Activated CD8-positive, alpha-beta T cell treated with anti-CD3 and anti-CD28 coated beads, Interleukin-2, amount 10 ng/mL, durations not matched to agents 7 days and 5 days (primary cell): ENCODE results near the gene SMIM36. TPM values are rescaled to one million over a fixed set of nuclear protein-coding genes. Genes with fewer than 3 reads are reported as not detected.

Experiments used
- ATAC-seq: fragments of 150-1000 bp; cut with Tn5 transposase; one replicate; pipeline ENCODE4 v1.10.0; 2021; ENCODE audit warnings: moderate library complexity
- CTCF ChIA-PET: fragments of 350-600 bp; sonication (Branson Sonifier 250); formaldehyde crosslinking; loops from one replicate; lab custom pipeline; 2021; ENCODE audit warnings: antibody characterized with exemption; lab: Charles Lee
- POLR2A ChIA-PET: fragments of 350-600 bp; sonication (Branson Sonifier 250); formaldehyde crosslinking; loops from one replicate; lab custom pipeline; 2021; ENCODE audit warnings: antibody characterized with exemption; lab: Charles Lee
- DNase-seq: peaks from one replicate; pipeline ENCODE4 v3.0.0-alpha.2; 2020
- H3K27ac Mint-ChIP-seq: one replicate; pipeline ENCODE4 v1.8.0; 2021; ENCODE audit warnings: mild to moderate bottlenecking, mixed read lengths
- H3K27me3 Mint-ChIP-seq: one replicate; pipeline ENCODE4 v1.8.0; 2021; ENCODE audit warnings: low read depth, mixed read lengths
- H3K36me3 Mint-ChIP-seq: one replicate; pipeline ENCODE4 v1.8.0; 2021; ENCODE audit warnings: low read depth, mixed read lengths
- H3K4me1 Mint-ChIP-seq: one replicate; pipeline ENCODE4 v1.8.0; 2021; ENCODE audit warnings: low read depth, mixed read lengths
- H3K4me3 Mint-ChIP-seq: one replicate; pipeline ENCODE4 v1.8.0; 2021; ENCODE audit warnings: mild to moderate bottlenecking, mixed read lengths
- H3K9me3 Mint-ChIP-seq: one replicate; pipeline ENCODE4 v1.8.0; 2022; ENCODE audit warnings: mixed read lengths; ENCODE audit not compliant: insufficient read depth
- total RNA-seq, 2 experiments: library from RNA; stranded (reverse); gene quantifications; one replicate each; pipeline ENCODE4 v1.2.3, GENCODE V29; 2021

Gene SMIM36
- total RNA-seq, 2 experiments from 2014 or later = not detected

DNA sequence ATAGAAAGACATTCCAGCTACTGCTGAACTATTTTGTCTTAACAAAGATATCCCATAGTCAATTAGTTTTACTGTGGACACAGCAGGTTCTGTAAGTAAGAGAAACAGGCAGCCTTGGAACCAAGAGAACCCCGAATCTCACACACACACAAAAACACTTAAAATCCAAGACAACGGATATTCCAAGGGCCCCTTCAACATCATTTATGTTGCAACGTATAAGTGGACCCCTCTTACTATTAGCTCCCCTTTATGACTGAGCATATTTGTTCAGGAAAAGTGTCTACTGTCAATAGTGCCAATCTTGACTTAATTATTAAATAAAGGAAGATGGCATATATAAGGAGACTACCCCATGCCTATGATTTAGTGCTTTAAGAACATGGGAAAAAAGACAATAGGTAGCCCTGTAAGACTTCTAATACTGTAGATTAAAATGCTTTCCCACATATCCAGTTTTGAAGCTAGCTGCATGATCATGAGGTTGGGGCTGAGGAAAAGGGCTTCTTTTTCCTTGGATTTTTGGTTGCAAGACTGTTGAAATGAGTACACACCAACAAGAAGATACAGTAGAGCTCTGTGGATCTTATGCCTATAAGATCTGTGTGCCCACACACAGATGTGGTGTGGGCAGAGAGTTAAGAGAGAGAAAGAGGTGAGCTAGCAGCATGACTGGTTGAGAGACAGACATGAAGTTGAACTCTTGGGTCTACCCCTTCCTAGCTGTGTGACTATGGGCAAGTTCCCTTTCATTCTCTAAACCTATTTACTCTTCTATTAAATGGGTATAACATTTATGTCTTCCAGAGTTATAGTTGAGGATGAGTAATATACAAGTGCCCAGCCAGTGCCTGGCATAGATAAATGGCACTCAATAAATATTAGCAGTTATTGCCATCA lies 92.6 kb downstream of the SMIM36 start:
- no peak for ATAC-seq
- Mint-ChIP-seq H3K4me1 (peaks cover 67% of the 10 kb centered on the region), H3K27ac (peak overlapping the region; percentile 99), H3K27me3 (peaks cover 5% of the 10 kb centered on the region), H3K9me3 (peaks cover 5% of the 10 kb centered on the region), H3K36me3 (peaks cover 59% of the 10 kb centered on the region), H3K4me3 (peak overlapping the region; percentile 94)
- POLR2A ChIA-PET = interaction anchor here (0.7 to 1.8 kb wide), 2 partner anchors 20 to 108 kb away, joined by 3 to 7 read pairs; no protein-coding TSS in a partner anchor
- CTCF ChIA-PET = interaction anchor here (0.7 to 1.7 kb wide), 6 partner anchors 8 to 427 kb away, joined by 3 to 6 read pairs (median 4); partner anchors contain the start of gene PCTP
- no peak for DNase-seq

- ChIA-PET CTCF (interaction anchor here (1.0 to 1.7 kb wide), 4 partner anchors 12 to 333 kb away, joined by 3 to 6 read pairs (median 4); partner anchors contain the start of gene PCTP), POLR2A (no interaction called here)
- Mint-ChIP-seq H3K36me3 (peaks cover 67% of the 10 kb centered on the region), H3K27ac (peak overlapping the region; percentile 47), H3K27me3 (no peaks in the 10 kb centered on the region), H3K9me3 (peaks cover 5% of the 10 kb centered on the region), H3K4me3 (no peak overlapping the region), H3K4me1 (peaks cover 72% of the 10 kb centered on the region)
- DNase-seq = no peak
- no peak for ATAC-seq
These were observed 93.6 kb downstream of the SMIM36 start for GRCh38 chr17:55417411-55418268.

DNA sequence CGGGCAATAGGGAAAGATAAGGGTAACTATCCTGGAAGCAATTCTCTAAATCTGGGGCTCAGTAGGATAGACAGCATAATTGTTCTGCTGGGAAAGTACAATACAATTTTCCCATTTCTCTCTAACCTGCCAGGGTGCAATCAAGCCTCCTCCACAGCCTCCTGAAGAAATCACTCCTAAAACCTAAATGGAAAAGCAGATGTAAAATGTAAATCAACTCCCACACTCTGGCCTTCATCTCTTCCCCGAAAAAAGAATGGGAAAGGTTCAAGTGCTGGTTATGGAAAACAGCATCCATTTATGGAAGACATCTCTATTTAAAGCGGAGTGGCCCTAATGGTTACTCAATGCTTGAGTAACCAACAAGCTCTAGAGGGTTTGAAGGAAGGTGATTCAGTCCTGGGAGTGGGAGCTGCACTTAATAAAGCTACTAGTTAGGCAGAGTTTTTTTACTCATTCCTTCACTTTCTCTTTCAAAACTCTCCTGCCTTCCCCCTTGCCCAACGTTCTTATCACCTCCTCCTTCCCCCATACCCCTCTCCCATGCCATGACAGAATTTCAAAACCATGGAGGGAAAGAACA lies 94.7 kb downstream of the SMIM36 start:
- Mint-ChIP-seq H3K4me1 (peaks cover 70% of the 10 kb centered on the region), H3K4me3 (no peak overlapping the region)
- no peak for ATAC-seq

GRCh38 chr17:55416000-55416399 lies 95.3 kb downstream of the SMIM36 start:
- no peaks in the 10 kb centered on the region for H3K27me3 Mint-ChIP-seq
- peaks cover 70% of the 10 kb centered on the region for H3K4me1 Mint-ChIP-seq
- DNase-seq = no peak

More for the DNA sequence above, 94.7 kb downstream of the SMIM36 start:
- Mint-ChIP-seq H3K36me3 (peaks cover 73% of the 10 kb centered on the region), H3K27me3 (no peaks in the 10 kb centered on the region), H3K27ac (peak overlapping the region; percentile 47), H3K9me3 (peaks cover 5% of the 10 kb centered on the region)
- DNase-seq = no peak
- CTCF ChIA-PET = no interaction called here
- POLR2A ChIA-PET = no interaction called here

GRCh38 chr17:55414983-55415382 lies 96.3 kb downstream of the SMIM36 start:
- CTCF ChIA-PET = no interaction called here
- no peak for DNase-seq
- Mint-ChIP-seq H3K9me3 (peaks cover 5% of the 10 kb centered on the region), H3K27ac (peak overlapping the region; percentile 71), H3K4me3 (peak overlapping the region; percentile 52), H3K4me1 (peaks cover 70% of the 10 kb centered on the region), H3K36me3 (peaks cover 83% of the 10 kb centered on the region), H3K27me3 (no peaks in the 10 kb centered on the region)
- POLR2A ChIA-PET = interaction anchor here (0.5 to 0.6 kb wide), 5 partner anchors 12 to 355 kb away, joined by 3 to 7 read pairs (median 5); no protein-coding TSS in a partner anchor
- ATAC-seq = no peak

More at GRCh38 chr17:55416000-55416399, 95.3 kb downstream of the SMIM36 start:
- ATAC-seq = no peak
- ChIA-PET POLR2A (no interaction called here), CTCF (no interaction called here)
- no peak overlapping the region for H3K27ac Mint-ChIP-seq
- H3K36me3 Mint-ChIP-seq = peaks cover 78% of the 10 kb centered on the region
- peaks cover 5% of the 10 kb centered on the region for H3K9me3 Mint-ChIP-seq
- H3K4me3 Mint-ChIP-seq = no peak overlapping the region

DNA sequence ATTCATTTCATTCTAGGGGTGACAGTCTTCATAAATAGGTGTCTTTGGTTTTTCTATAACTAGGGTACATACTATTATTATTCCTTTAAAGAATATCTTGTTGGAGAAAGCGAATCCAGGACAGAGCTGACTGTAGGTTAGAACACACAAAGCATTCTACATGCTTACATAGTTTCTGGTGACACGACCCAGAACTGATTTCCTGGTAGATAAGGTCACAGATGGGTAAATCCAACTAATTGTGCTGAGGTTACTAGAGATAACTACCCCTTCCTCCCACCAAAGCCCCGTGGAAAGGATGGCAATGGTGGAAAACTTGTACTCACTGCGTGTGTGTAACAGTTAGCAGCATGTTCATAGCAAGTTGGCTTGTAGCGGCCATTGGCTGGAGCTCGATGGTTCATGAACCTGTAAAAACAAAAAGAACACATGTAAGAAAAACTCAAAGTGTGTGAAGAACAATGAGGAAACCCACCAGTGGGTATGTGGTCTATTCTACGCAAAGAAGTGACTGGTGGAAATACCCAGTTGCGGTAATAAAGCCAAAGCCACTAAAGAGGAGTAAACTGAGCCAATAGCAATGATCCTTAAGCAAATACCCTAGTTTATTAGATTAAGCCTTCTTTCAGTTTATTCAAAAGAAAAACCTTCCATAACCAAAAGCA lies 97.3 kb downstream of the SMIM36 start:
- peak overlapping the region; percentile 50 for H3K4me3 Mint-ChIP-seq
- ATAC-seq (peak; percentile 83), DNase-seq (peak; percentile 62)
- peaks cover 62% of the 10 kb centered on the region for H3K4me1 Mint-ChIP-seq
- no peaks in the 10 kb centered on the region for H3K9me3 Mint-ChIP-seq
- ChIA-PET CTCF (no interaction called here), POLR2A (no interaction called here)
- H3K36me3 Mint-ChIP-seq = peaks cover 82% of the 10 kb centered on the region
- H3K27ac Mint-ChIP-seq = peak overlapping the region; percentile 74
- no peaks in the 10 kb centered on the region for H3K27me3 Mint-ChIP-seq

GRCh38 chr17:55411463-55411855 lies 99.8 kb downstream of the SMIM36 start:
- ChIA-PET POLR2A (interaction anchor here (2.1 kb wide), 1 partner anchor 10 kb away, joined by 10 read pairs; the partner anchor contains the start of gene MMD), CTCF (interaction anchor here (1.5 kb wide), 1 partner anchor 8 kb away, joined by 5 read pairs; no protein-coding TSS in a partner anchor)
- DNase-seq = no peak
- ATAC-seq = no peak
- H3K27ac Mint-ChIP-seq = no peak overlapping the region
- no peaks in the 10 kb centered on the region for H3K9me3 Mint-ChIP-seq
- peaks cover 77% of the 10 kb centered on the region for H3K36me3 Mint-ChIP-seq
- H3K27me3 Mint-ChIP-seq = no peaks in the 10 kb centered on the region
- H3K4me1 Mint-ChIP-seq = peaks cover 42% of the 10 kb centered on the region
- H3K4me3 Mint-ChIP-seq = no peak overlapping the region

DNA sequence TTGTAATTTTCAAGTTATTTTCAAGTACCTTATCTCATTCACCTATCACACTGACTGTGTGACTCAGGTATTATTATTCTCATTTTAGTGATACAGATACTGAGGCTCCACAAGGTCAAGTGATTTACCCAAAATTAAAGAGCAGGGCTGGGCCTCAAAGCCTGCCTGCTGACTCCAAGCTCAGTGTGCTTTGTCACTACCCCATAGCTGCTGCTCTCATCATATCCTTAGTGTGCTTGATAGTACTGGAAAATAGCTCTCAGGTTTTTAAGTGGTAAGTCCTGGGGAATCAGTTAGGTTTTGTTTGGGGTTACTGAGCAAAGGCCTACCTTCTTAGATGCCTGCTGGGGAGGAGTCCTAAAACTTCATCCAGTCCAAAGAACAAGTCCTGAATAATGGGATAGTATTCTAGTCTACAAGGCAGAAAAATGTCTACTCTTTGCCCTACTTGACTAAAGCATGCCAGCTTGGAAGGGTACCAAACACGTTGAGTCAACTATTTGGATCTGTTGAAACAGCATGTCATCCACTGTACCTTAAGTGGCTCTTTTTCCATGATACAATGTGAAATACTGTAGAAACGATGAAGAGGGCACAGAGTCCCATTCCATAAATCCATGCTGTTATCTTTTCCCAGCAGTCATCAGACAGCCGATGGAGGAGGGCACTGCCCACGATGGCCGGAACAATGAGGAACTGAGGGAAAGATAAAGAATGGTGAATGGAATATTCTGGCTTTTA lies 100.4 kb downstream of the SMIM36 start:
- CTCF ChIA-PET = interaction anchor here (1.0 to 1.5 kb wide), 4 partner anchors 9 to 103 kb away, joined by 3 to 5 read pairs (median 4); no protein-coding TSS in a partner anchor
- DNase-seq = no peak
- POLR2A ChIA-PET = interaction anchor here (2.1 kb wide), 1 partner anchor 10 kb away, joined by 10 read pairs; the partner anchor contains the start of gene MMD

DNA sequence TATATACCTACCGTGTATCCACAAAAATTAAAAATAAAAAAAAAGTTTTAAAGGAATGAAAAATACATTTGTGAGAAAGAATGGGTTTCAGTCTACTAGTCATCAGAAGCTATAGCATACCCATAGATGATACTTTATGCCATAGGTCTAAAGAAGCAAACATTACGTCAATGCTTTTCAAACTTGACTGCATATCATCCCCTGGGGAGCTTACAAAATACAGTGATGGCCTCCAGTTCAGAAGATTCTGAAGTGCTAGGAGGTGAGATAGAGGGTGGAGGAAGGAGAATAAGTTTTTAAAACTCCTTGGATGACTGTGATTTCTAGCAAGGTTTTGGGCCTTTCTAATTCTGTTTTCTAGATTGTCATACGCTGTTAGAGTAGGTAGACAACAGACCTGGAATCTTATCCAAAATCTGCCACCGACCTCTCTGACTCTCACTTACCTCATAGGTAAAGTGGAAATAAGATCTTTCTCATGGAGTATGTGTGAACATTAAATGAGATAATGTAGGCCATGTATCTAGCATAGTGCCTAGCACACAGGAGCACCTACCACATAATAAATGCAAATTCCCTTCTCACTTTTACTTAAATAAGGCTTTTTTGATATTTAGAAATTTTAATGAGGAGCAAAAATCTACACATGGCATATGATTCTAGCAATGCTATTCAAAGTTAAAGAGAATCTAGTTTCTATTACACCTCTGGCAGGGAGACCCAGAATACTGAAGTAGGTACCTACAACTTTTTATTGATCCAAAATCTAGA lies 102.0 kb downstream of the SMIM36 start:
- Mint-ChIP-seq H3K4me1 (peaks cover 23% of the 10 kb centered on the region), H3K4me3 (no peak overlapping the region), H3K27ac (no peak overlapping the region), H3K36me3 (peaks cover 75% of the 10 kb centered on the region), H3K27me3 (no peaks in the 10 kb centered on the region), H3K9me3 (no peaks in the 10 kb centered on the region)
- POLR2A ChIA-PET = no interaction called here
- DNase-seq (no peak), ATAC-seq (no peak)
- CTCF ChIA-PET = interaction anchor here (1.3 kb wide), 1 partner anchor 105 kb away, joined by 5 read pairs; no protein-coding TSS in a partner anchor

More for the DNA sequence above, 100.4 kb downstream of the SMIM36 start:
- H3K4me3 Mint-ChIP-seq = no peak overlapping the region
- H3K27me3 Mint-ChIP-seq = no peaks in the 10 kb centered on the region
- H3K4me1 Mint-ChIP-seq = peaks cover 37% of the 10 kb centered on the region
- H3K36me3 Mint-ChIP-seq = peaks cover 76% of the 10 kb centered on the region
- no peak for ATAC-seq
- no peak overlapping the region for H3K27ac Mint-ChIP-seq
- H3K9me3 Mint-ChIP-seq = no peaks in the 10 kb centered on the region
